OCI-LY1 (cell line): Measurements from ENCODE around the gene GRB10.

ENCODE experiments used
- H2AFZ ChIP-seq: fragments of 200-600 bp; sonication (generic), shearing (Covaris generic); 2 replicates; pipeline ENCODE4 v1.6.0; 2014; ENCODE audit warnings: antibody characterized with exemption, mild to moderate bottlenecking, low read length
- H3F3A ChIP-seq: fragments of 200-600 bp; sonication (generic), shearing (Covaris generic); 2 replicates; pipeline ENCODE4 v1.6.0; 2014; ENCODE audit warnings: mild to moderate bottlenecking, antibody characterized with exemption, low read length, moderate library complexity; ENCODE audit not compliant: insufficient read depth
- H3K27ac ChIP-seq: fragments of 200-600 bp; sonication (generic); 2 replicates; pipeline ENCODE4 v1.5.1; 2014; ENCODE audit warnings: low read length, mixed run types, mild to moderate bottlenecking, low read depth; ENCODE audit not compliant: poor library complexity, severe bottlenecking
- H3K27me3 ChIP-seq: fragments of 200-600 bp; sonication (generic); 2 replicates; pipeline ENCODE4 v1.6.0; 2014; ENCODE audit warnings: antibody characterized with exemption, mild to moderate bottlenecking, low read length, moderate library complexity; ENCODE audit not compliant: insufficient read depth
- H3K36me3 ChIP-seq: fragments of 200-600 bp; sonication (generic); 2 replicates; pipeline ENCODE4 v1.6.1; 2014; ENCODE audit warnings: mild to moderate bottlenecking, antibody characterized with exemption, low read length, moderate library complexity, mixed read lengths; ENCODE audit not compliant: insufficient read depth
- H3K4me1 ChIP-seq: fragments of 200-600 bp; sonication (generic); 2 replicates; pipeline ENCODE4 v1.5.1; 2014; ENCODE audit warnings: mild to moderate bottlenecking, low read length, moderate library complexity; ENCODE audit not compliant: insufficient read depth, severe bottlenecking
- H3K4me2 ChIP-seq: fragments of 200-600 bp; sonication (generic), shearing (Covaris generic); 2 replicates; pipeline ENCODE4 v1.6.1; 2014; ENCODE audit warnings: low read length
- H3K4me3 ChIP-seq: fragments of 200-600 bp; sonication (generic); 2 replicates; pipeline ENCODE4 v1.5.1; 2014; ENCODE audit warnings: low read length, low read depth, mild to moderate bottlenecking, mixed read lengths; ENCODE audit not compliant: poor library complexity, severe bottlenecking
- H3K79me2 ChIP-seq: fragments of 200-600 bp; shearing (Covaris generic); 2 replicates; pipeline ENCODE4 v1.6.1; 2016; ENCODE audit warnings: mixed run types, low read length, mixed read lengths; ENCODE audit not compliant: insufficient read depth
- H3K9ac ChIP-seq: fragments of 200-600 bp; sonication (generic), shearing (Covaris generic); 2 replicates; pipeline ENCODE4 v1.6.1; 2014; ENCODE audit warnings: mild to moderate bottlenecking, low read length, mixed read lengths
- H3K9me2 ChIP-seq: fragments of 200-600 bp; sonication (generic), shearing (Covaris generic); 2 replicates; pipeline ENCODE4 v1.6.1; 2014; ENCODE audit warnings: low read depth, mild to moderate bottlenecking, low read length, mixed read lengths
- H3K9me3 ChIP-seq: fragments of 200-600 bp; shearing (Covaris generic); 2 replicates; pipeline ENCODE4 v1.6.1; 2014; ENCODE audit warnings: low read length, mixed read lengths
- H4K20me1 ChIP-seq: fragments of 200-600 bp; sonication (generic), shearing (Covaris generic); 2 replicates; pipeline ENCODE4 v1.6.0; 2016; ENCODE audit warnings: mild to moderate bottlenecking, low read length; ENCODE audit not compliant: insufficient read depth
- CTCF ChIP-seq: fragments of 200-600 bp; sonication (generic), shearing (Covaris generic); IDR thresholded peaks from 2 replicates; pipeline ENCODE4 v1.5.1; 2017; ENCODE audit warnings: mild to moderate bottlenecking, antibody characterized with exemption, low read length, moderate library complexity, mixed read lengths
- EZH2 ChIP-seq: fragments of 200-600 bp; sonication (generic), shearing (Covaris generic); IDR thresholded peaks from 2 replicates; pipeline ENCODE4 v1.8.0; 2017; ENCODE audit warnings: borderline replicate concordance, mixed run types, mild to moderate bottlenecking, antibody characterized with exemption, low read length, moderate library complexity, mixed read lengths

The GRB10 gene

GRCh38 chr7:50648570-50649169, 134.0 kb downstream of the GRB10 start:
- Histone ChIP-seq H3K4me2 (no peak overlapping the region), H3K36me3 (no peaks in the 10 kb centered on the region), H3K27ac (no peak overlapping the region), H4K20me1 (no peaks in the 10 kb centered on the region), H3K9me3 (no peaks in the 10 kb centered on the region), H3K9ac (no peak overlapping the region), H3K4me1 (no peaks in the 10 kb centered on the region), H3K79me2 (no peaks in the 10 kb centered on the region), H3K27me3 (no peaks in the 10 kb centered on the region), H3K4me3 (no peak overlapping the region), H3K9me2 (no peaks in the 10 kb centered on the region), H2AFZ (no peak overlapping the region), H3F3A (no peaks in the 10 kb centered on the region)
- TF ChIP-seq EZH2 = no peak
- TF ChIP-seq CTCF = no peak

- Histone ChIP-seq H3K9ac (no peak overlapping the region), H2AFZ (no peak overlapping the region), H3K9me2 (no peaks in the 10 kb centered on the region), H3K36me3 (no peaks in the 10 kb centered on the region), H4K20me1 (no peaks in the 10 kb centered on the region), H3K4me2 (no peak overlapping the region), H3F3A (no peaks in the 10 kb centered on the region), H3K27ac (no peak overlapping the region), H3K4me1 (no peaks in the 10 kb centered on the region), H3K4me3 (no peak overlapping the region), H3K27me3 (no peaks in the 10 kb centered on the region), H3K79me2 (no peaks in the 10 kb centered on the region), H3K9me3 (no peaks in the 10 kb centered on the region)
- TF ChIP-seq CTCF = no peak
- TF ChIP-seq EZH2 = no peak
Observed at GRCh38 chr7:50648076-50648475, 134.6 kb downstream of the GRB10 start.

- no peaks in the 10 kb centered on the region for H3K4me1 ChIP-seq
- no peak overlapping the region for H3K9ac ChIP-seq
- no peaks in the 10 kb centered on the region for H3K79me2 ChIP-seq
- no peaks in the 10 kb centered on the region for H4K20me1 ChIP-seq
- H3K36me3 ChIP-seq = no peaks in the 10 kb centered on the region
- H3F3A ChIP-seq = no peaks in the 10 kb centered on the region
- no peaks in the 10 kb centered on the region for H3K9me2 ChIP-seq
- TF ChIP-seq CTCF = no peak
- TF ChIP-seq EZH2 = no peak
- no peak overlapping the region for H3K4me2 ChIP-seq
- no peak overlapping the region for H3K27ac ChIP-seq
- no peaks in the 10 kb centered on the region for H3K9me3 ChIP-seq
- H3K27me3 ChIP-seq = no peaks in the 10 kb centered on the region
- no peak overlapping the region for H2AFZ ChIP-seq
- H3K4me3 ChIP-seq = no peak overlapping the region
Observed at GRCh38 chr7:50647286-50647980, 135.3 kb downstream of the GRB10 start.
